HG02763 (cell line): ENCODE data around the gene SRC.

ENCODE experiments used
- ATAC-seq: cut with Tn5 transposase; IDR thresholded peaks from one replicate; pipeline ENCODE4 v1.9.1; 2021; ENCODE audit warnings: mild to moderate bottlenecking, moderate library complexity; ENCODE audit not compliant: unreplicated experiment

The SRC gene

GRCh38 chr20:37406010-37406998 is 60.4 kb downstream of the SRC start:
- peak; percentile 53 for ATAC-seq

- no peak for ATAC-seq
Observed at GRCh38 chr20:37407019-37407566, 61.2 kb downstream of the SRC start.

GRCh38 chr20:37407573-37408002 is 61.6 kb downstream of the SRC start:
- no peak for ATAC-seq

- ATAC-seq, result no peak
Observed at GRCh38 chr20:37408302-37409193, 62.6 kb downstream of the SRC start.

- ATAC-seq, result no peak
Observed at GRCh38 chr20:37411408-37412219, 65.7 kb downstream of the SRC start.

GRCh38 chr20:37413023-37413334 is 67.0 kb downstream of the SRC start:
- no peak for ATAC-seq

GRCh38 chr20:37413379-37413778 is 67.4 kb downstream of the SRC start:
- ATAC-seq, result no peak

GRCh38 chr20:37414224-37415035 is 68.5 kb downstream of the SRC start:
- ATAC-seq, result no peak

- ATAC-seq, result no peak
Observed at GRCh38 chr20:37415118-37416085, 69.5 kb downstream of the SRC start.

GRCh38 chr20:37416100-37416847 is 70.3 kb downstream of the SRC start:
- ATAC-seq, result no peak

GRCh38 chr20:37416848-37417616 is 71.1 kb downstream of the SRC start:
- no peak for ATAC-seq

- ATAC-seq, result no peak
Observed at GRCh38 chr20:37417617-37418467, 71.9 kb downstream of the SRC start.

- ATAC-seq, result no peak
Observed at GRCh38 chr20:37418591-37419109, 72.7 kb downstream of the SRC start.

GRCh38 chr20:37419307-37419706 is 73.4 kb downstream of the SRC start:
- ATAC-seq, result no peak

- ATAC-seq, result no peak
Observed at GRCh38 chr20:37419774-37420542, 74.0 kb downstream of the SRC start.
